Pulmonary artery endothelial cell (primary cell): ENCODE data around the gene ZNF155. TPM values are rescaled to one million over a fixed set of nuclear protein-coding genes. Genes with fewer than 3 reads are reported as not detected.

Source experiments
- DNase-seq: peaks from one replicate; pipeline ENCODE4 v3.0.0-alpha.2; 2011; ENCODE audit warnings: low read depth, low spot score
- total RNA-seq: library from RNA; depleted of rRNA; stranded (reverse); fragments of >200 nt; gene quantifications from 2 replicates; pipeline ENCODE4 v1.2.3, GENCODE V29; 2014

The ZNF155 gene
- total RNA-seq, 1 donor from 2014 or later = 7.6 TPM

DNA sequence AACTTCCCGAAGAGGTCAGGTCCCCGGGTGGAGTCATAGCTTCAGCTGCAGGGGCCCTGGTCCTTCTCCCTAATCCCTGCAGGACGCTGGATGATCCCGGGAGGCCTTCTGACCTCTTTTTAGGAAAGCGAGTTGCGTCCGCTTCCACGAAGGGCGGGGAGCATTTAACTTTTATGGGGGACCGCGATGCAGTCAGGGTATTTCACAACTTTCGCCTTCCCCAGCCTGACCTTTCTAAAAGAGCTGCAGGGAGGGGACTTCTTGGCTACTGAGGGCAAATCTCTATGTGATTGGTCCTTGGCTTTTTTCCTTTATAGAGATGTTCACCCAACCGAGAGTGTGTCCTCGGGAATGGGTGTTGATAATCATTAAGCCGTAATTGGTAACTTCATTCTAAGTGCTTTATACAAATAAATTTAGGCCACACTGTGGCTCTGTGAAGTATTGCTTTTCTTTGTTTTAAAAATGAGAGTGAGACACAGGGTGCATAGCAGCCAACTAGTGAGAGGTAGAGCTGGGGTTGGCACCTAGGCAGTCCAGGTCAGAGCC lies 19.5 kb downstream of the ZNF155 start:
- no peak for DNase-seq

DNA sequence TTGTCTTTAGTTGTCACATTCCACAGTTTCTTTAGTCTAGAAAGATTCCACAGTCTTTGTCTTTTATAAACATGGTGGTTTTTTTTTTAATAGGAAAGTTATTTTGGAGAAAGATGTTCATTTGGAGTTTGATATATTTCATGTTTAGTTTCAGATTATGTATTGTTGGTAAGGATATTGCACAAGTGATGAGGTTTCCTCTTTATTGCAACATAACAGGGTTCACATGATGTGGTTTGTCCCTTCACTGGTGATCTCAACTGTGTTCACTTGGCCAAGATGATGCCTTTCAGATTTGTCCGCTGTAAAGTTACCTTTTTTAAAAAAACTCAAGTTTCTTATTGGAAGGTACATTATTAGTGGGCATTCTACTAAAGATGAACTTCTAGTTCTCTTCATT lies 22.0 kb downstream of the ZNF155 start:
- DNase-seq = no peak

DNA sequence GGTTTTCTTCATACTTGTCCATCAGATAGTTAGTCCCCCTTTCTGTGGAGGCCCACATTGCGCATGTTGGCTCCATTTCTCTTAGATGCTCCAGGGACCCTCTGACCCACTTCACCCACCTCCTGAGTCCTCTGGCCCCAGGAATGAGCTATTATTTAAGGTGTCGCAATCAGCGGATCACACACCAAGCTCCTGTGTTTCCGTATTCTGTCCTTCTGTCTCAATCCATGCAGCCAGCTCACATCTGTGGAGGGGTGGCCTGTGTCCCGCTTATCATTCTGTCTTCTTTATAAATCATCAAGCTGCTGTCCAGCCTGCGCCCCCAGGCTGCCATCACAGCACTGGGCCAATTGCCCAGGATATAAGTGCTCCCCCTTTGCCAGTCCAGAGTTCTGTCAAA lies 23.5 kb downstream of the ZNF155 start:
- no peak for DNase-seq

DNA sequence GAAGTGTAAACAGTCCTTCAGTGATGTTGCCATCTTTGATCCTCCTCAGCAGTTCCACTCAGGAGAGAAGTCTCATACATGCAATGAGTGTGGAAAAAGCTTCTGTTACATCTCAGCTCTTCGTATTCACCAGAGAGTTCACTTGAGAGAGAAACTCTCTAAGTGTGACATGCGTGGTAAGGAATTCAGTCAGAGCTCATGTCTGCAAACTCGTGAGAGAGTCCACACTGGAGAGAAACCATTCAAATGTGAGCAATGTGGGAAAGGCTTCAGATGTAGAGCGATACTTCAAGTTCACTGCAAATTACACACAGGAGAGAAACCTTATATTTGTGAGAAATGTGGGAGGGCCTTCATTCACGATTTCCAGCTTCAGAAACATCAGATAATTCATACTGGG lies 26.5 kb downstream of the ZNF155 start:
- no peak for DNase-seq

DNA sequence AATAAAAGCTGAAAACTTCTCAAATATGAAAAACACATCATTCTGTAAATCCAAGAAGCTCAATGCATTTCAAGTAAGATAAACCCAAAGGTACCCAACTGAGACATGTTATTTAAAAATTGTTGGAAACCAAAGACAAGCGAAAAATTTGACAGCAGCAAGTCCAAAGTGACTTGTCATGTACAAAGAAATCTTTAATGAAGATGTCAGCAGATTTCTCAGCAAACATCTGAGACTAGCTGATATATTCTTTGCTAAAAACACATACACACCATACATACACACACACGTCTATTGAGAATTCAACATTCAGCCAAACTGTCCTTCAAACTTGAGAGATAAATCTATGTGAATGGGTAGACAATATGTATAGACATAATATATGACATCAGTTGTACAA lies 35.5 kb downstream of the ZNF155 start:
- DNase-seq = no peak

DNA sequence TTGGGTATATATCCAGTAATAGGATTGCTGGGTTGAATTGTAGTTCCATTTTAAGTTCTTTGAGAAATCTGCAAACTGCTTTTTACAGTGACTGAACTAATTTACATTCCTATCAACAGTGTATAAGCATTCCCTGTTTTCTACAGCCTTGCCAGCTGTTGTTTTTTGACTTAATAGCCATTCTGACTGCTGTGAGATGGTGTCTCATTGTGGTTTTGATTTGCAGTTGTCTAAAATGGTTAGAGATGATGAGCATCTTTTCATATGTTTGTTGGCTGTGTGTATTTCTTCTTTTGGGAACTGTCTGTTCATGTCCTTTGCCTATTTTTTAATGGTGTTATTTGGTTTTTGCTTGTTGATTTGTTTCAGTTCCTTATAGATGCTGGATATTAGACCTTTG lies 37.2 kb downstream of the ZNF155 start:
- DNase-seq = no peak

DNA sequence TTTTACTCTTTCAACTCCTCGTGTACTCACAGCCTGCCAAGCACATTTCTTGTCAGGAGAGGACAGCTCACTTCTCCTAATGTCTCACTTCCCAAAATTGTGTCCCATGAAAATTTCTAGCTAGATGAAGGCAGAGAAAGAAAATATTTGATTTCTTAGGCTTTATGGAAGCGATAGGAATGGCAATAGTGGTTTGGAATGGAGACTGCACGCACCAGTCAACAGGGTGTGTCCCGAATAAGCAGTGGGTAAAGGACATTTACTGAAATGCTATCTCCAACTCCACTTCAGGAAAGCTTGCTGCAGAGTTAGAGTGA lies 40.9 kb downstream of the ZNF155 start:
- no peak for DNase-seq

DNA sequence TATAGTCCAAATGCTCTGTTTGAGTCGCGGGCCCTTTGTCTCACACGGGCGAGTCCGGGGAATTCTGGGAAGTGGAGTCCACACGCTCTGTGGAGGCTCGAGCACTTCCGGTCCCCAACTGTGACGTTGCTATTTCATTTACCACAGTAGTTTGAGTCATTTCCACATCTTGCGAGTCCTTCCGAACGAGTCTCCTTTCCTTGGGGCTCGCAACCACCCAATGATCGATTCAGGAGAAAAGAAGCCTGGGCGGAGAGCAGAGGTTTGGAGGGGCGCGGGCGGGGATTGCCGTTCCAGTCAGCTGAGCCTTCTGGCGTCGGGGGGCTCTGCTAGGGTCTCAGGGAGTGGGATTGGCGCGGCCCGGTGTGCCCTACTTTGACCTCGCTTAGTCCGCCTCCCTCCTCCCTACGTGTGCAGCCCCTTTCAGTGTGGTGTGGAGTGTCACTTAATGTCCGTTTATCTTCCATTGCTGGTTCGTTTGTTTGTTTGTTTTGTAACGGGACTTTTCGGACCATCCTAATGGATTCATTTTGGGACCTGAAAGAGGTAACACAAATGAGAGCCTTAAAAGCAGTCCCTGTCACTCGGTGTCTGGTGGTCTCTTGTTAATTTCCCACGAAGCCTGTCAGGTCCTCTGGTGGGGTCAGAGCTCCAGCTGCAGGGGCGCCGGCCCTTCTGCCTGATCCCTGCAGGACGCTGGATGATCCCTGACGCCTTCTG lies 41.4 kb downstream of the ZNF155 start, which contains the start of gene ZNF222:
ZNF222 (plus strand) TSS at position 163 of the 720 bp plus-strand sequence; CDS start at position 221, 58 bp downstream.
- DNase-seq = peak; percentile 58

DNA sequence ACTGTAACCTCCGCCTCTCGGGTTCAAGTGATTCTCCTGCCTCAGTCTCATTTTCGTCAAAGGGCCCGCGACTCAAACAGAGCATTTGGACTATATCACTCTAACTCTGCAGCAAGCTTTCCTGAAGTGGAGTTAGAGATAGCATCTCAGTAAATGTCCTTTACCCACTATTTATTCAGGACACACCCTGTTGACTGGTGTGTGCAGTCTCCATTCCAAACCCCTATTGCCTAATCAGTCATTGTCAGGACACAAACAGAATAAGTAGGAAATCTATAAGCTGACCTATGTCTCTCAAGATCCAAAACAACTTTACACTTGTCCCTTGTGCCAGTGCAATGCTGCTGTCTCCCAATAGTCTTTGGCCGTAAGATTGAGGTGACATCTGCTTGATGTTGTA lies 42.6 kb downstream of the ZNF155 start:
- no peak for DNase-seq

DNA sequence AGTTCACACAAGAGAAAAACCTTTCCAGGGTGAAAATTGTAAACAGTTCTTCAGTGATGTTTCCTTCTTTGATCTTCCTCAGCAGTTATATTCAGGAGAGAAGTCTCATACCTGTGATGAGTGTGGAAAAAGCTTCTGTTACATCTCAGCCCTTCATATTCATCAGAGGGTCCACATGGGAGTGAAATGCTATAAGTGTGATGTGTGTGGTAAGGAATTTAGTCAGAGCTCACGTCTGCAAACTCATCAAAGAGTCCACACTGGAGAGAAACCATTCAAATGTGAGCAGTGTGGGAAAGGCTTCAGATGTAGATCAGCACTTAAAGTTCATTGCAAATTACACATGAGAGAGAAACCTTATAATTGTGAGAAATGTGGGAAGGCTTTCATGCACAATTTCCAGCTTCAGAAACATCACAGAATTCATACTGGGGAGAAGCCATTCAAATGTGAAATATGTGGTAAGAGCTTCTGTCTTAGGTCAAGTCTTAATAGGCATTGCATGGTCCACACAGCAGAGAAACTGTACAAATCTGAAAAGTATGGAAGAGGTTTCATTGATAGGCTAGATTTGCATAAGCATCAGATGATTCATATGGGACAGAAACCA lies 48.1 kb downstream of the ZNF155 start:
- DNase-seq = no peak

DNA sequence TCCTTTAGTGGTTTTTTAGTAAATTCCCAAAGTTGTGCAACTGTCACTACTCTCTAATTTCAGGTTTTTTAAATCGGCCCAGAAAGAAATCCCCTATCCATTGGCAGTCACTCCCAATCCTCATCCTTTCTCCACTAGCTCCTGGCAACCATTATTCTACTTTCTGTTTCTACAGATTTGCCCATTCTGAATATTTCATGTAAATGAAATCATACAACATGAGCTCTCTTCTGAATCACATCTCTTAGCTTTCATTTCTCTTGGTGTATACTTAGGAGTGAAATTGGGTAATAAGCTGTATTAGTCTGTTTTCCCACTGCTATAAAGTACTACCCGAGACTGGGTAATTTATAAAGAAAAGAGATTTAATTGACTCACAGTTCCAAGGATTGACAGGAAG lies 58.2 kb downstream of the ZNF155 start:
- no peak for DNase-seq

Other genes starting within 250 kb of the ZNF155 start
- 5.9 and 10.4 TPM in 2 replicates for gene SMG9, start 229.2 kb upstream of the ZNF155 start, total RNA-seq
- 0.46 and 0.49 TPM in 2 replicates for gene KCNN4, start 203.2 kb upstream of the ZNF155 start, total RNA-seq
- 0.39 and 0.53 TPM in 2 replicates for gene LYPD5, start 181.7 kb upstream of the ZNF155 start, total RNA-seq
- gene ZNF283, start 156.9 kb upstream of the ZNF155 start, total RNA-seq = 7.9 and 13.0 TPM in 2 replicates
- 0.86 and 2.0 TPM in 2 replicates for gene ZNF404, start 100.2 kb upstream of the ZNF155 start, total RNA-seq
- 18.5 and 20.7 TPM in 2 replicates for gene ZNF45, start 48.9 kb upstream of the ZNF155 start, total RNA-seq
- gene ZNF221, start 33.0 kb upstream of the ZNF155 start, total RNA-seq = 3.6 and 7.7 TPM in 2 replicates
- 2.4 and 4.3 TPM in 2 replicates for gene ZNF230, start 18.8 kb downstream of the ZNF155 start, total RNA-seq
- 4.7 and 6.7 TPM in 2 replicates for gene ZNF222, start 41.2 kb downstream of the ZNF155 start, total RNA-seq
- gene ZNF223, start 67.8 kb downstream of the ZNF155 start, total RNA-seq = 3.7 and 6.1 TPM in 2 replicates
- 2.6 and 3.9 TPM in 2 replicates for gene ZNF284, start 88.0 kb downstream of the ZNF155 start, total RNA-seq
- gene ZNF224, start 110.2 kb downstream of the ZNF155 start, total RNA-seq = 21.1 and 27.8 TPM in 2 replicates
- 4.5 and 6.7 TPM in 2 replicates for gene ZNF225, start 129.2 kb downstream of the ZNF155 start, total RNA-seq
- gene ZNF234, start 157.4 kb downstream of the ZNF155 start, total RNA-seq = 8.3 and 13.3 TPM in 2 replicates
- 14.4 and 17.2 TPM in 2 replicates for gene ZNF226, start 180.9 kb downstream of the ZNF155 start, total RNA-seq
- 20.2 and 27.7 TPM in 2 replicates for gene ZNF227, start 228.3 kb downstream of the ZNF155 start, total RNA-seq